Body of pancreas (tissue), 4 donors: ENCODE results near the gene BPIFB2. TPM values are rescaled to one million over a fixed set of nuclear protein-coding genes. Genes with fewer than 3 reads are reported as not detected.

Source experiments
- ATAC-seq: fragments of 150-250 bp; one replicate; pipeline ENCODE4 v1.9.1; 2016
- DNase-seq, 4 donors: peaks; one replicate each; pipeline ENCODE4 v3.0.0-alpha.2; 2019
- H3K27ac ChIP-seq, 4 donors: fragments of 200-600 bp; sonication (generic); 1 replicate in 3 of 4; 2 replicates in 1 of 4; pipeline versions ENCODE4 v1.5.1 to v1.6.1; 2016 to 2019; ENCODE audit warnings: mild to moderate bottlenecking in 1 of 4, mixed read lengths in 1 of 4, moderate library complexity in 1 of 4
- H3K27me3 ChIP-seq, 2 donors: fragments of 200-600 bp; sonication (generic); one replicate each; pipeline ENCODE4 v1.6.0; 2016; ENCODE audit warnings: mild to moderate bottlenecking in 1 of 2
- H3K36me3 ChIP-seq, 2 donors: fragments of 200-600 bp; sonication (generic); replicated peaks in 1 of 2; 2 replicates each; pipeline ENCODE4 v1.5.1; 2016; ENCODE audit warnings: low read depth in 2 of 2; ENCODE audit not compliant: insufficient read depth in 1 of 2
- H3K4me1 ChIP-seq: fragments of 200-600 bp; sonication (generic); one replicate; pipeline ENCODE4 v1.6.0; 2016
- H3K4me3 ChIP-seq, 2 donors: fragments of 200-600 bp; sonication (generic); 1 replicate in 1 of 2; 2 replicates in 1 of 2; pipeline ENCODE4 v1.5.1; 2016 to 2019
- H3K9me3 ChIP-seq, 3 donors: fragments of 200-600 bp; sonication (generic); 1 replicate in 2 of 3; 2 replicates in 1 of 3; pipeline ENCODE4 v1.5.1; 2016
- POLR2A ChIP-seq, 3 donors: fragments of 450-650 bp; IDR thresholded peaks; one replicate each; pipeline ENCODE4 v1.6.1; 2016; ENCODE audit warnings: antibody characterized with exemption in 3 of 3, mild to moderate bottlenecking in 2 of 3
- WGBS, 2 donors: methylation state at CpG; one replicate each; pipeline ENCODE4 v1.1.5; 2017; 5-methylcytosine and 5-hydroxymethylcytosine counted together
- intact Hi-C: fragments of 100-400 bp; cut with DNase I; formaldehyde crosslinking; loops from one replicate; pipeline ENCODE4 v1.15.1; 2023
- total RNA-seq, 2 donors: library from RNA; depleted of rRNA; stranded (reverse); fragments of >200 nt; gene quantifications; one replicate each; pipeline ENCODE4 v1.1.0, GENCODE V29; 2016
- TF ChIP-seq, protein P1 (sequence below), 7 experiments: fragments of 450-650 bp in 4 of 7; fragments of 200-600 bp in 3 of 7; sonication (generic) in 3 of 7; IDR thresholded peaks; one replicate each; pipeline ENCODE4 v1.5.1; 2016 to 2019; ENCODE audit warnings: antibody characterized with exemption in 7 of 7

BPIFB2 gene
- total RNA-seq, 2 donors from 2014 or later = not detected

DNA sequence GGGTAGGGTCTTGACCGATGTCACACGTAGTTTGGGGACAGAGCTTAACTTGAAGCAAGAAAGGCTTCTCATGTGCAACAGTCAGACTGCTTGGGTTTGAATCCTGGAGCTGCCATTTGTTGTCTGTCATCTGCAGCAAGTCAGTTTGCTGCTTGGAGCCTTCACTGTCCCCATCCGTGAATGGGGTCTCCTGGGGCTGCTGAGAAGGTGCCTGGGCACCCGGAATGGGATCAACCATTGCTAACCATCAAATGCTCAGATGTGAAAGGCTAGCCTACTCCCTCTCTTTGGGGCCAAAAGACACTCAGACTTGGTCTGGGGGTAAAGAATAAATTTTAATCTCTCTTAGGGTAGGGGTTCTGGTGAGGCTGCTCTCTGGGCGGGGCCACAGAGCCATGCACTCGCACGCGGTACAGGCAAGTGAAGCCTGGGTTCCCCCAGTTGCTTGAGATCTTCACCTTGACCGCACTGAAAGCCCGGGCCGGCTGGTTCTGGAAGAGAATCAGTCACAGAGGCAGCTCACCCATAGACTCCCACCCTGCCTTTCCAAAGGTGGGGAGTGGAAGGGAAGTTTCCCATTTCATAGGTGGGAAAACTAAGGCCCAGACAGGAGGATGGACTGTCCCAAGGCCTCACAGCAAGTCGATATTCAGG lies 23.9 kb upstream of the BPIFB2 start:
- TF ChIP-seq, protein P1, sequence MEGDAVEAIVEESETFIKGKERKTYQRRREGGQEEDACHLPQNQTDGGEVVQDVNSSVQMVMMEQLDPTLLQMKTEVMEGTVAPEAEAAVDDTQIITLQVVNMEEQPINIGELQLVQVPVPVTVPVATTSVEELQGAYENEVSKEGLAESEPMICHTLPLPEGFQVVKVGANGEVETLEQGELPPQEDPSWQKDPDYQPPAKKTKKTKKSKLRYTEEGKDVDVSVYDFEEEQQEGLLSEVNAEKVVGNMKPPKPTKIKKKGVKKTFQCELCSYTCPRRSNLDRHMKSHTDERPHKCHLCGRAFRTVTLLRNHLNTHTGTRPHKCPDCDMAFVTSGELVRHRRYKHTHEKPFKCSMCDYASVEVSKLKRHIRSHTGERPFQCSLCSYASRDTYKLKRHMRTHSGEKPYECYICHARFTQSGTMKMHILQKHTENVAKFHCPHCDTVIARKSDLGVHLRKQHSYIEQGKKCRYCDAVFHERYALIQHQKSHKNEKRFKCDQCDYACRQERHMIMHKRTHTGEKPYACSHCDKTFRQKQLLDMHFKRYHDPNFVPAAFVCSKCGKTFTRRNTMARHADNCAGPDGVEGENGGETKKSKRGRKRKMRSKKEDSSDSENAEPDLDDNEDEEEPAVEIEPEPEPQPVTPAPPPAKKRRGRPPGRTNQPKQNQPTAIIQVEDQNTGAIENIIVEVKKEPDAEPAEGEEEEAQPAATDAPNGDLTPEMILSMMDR (IDR thresholded peaks at IDR 0.05) = no peak
- no peak for TF ChIP-seq POLR2A (IDR thresholded peaks at IDR 0.05)
- Histone ChIP-seq H3K27ac (no peak overlapping the region), H3K4me1 (no peaks in the 10 kb centered on the region), H3K36me3 (no peaks in the 10 kb centered on the region), H3K27me3 (no peaks in the 10 kb centered on the region), H3K9me3 (no peaks in the 10 kb centered on the region), H3K4me3 (no peak overlapping the region)
- 71 to 81% methylated on average over 12 of the region's 12 CpGs for WGBS, 2 donors
- intact Hi-C loops = no loop called here
- ATAC-seq (no peak), DNase-seq (no peak)

DNA sequence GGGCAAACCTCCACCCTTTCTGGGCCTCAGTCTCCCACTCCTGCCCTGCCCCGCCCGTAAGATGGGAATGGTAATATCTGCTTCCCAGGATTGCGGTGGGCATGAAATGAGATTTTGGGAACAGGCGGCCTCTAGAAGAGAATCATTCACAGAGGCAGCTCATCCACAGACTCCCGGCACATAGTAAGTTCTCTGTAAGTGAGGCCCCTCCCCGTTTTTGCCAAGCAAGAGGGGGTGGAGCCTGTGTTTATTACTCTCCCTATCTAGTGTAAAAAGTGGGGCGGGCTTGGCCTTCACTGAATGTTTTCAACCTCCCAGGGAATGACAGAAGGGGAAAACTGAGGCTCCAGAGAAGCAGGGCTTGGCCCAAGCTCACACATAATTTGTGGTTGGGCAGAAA lies 23.3 kb upstream of the BPIFB2 start:
- intact Hi-C loops = no loop called here
- WGBS, 2 donors = 70 to 71% methylated on average over 7 of the region's 7 CpGs
- DNase-seq (no peak), ATAC-seq (no peak)
- Histone ChIP-seq H3K27me3 (no peaks in the 10 kb centered on the region), H3K27ac (no peak overlapping the region), H3K9me3 (no peaks in the 10 kb centered on the region), H3K4me1 (no peaks in the 10 kb centered on the region), H3K4me3 (no peak overlapping the region), H3K36me3 (no peaks in the 10 kb centered on the region)
- TF ChIP-seq POLR2A (IDR thresholded peaks at IDR 0.05) = no peak
- TF ChIP-seq, protein P1 (IDR thresholded peaks at IDR 0.05) = no peak

DNA sequence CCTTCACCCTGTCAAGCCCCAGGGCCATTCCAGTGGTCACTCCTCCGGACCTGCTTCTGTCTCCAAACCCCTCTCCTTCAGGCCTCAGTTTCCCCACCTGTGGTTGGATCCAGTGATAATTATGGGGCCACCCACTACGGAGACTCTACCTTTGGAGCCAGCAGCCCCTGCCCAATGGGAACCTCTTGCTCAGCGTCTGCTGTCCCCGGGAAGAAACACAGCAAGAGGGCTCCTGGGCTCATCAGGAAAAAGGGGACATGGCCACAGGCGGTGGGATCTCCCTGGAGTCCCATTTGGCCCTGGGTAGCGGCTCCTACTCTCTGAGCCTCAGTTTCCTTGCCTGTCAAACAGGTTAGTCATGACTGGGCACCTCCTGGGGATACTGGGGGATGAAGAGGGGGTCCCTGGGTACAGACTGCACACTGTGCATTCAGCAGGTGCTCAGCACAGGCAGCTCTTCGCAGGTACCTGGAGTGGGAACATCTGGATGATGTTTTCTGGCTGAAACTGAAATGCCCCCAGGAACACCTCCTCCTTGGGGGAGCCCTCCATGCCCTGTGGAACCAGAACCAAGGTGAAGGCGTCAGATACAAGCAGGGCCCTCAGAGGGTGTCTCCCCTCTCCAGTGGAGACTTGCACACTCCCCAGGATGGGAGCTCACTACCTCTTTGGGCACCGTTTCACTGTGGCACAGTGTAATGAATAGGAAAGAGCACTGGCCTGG lies 22.7 kb upstream of the BPIFB2 start:
- H3K4me1 ChIP-seq = no peaks in the 10 kb centered on the region
- H3K36me3 ChIP-seq = no peaks in the 10 kb centered on the region
- no peak overlapping the region for H3K27ac ChIP-seq
- no peak for ATAC-seq
- intact Hi-C loops = no loop called here
- TF ChIP-seq POLR2A (IDR thresholded peaks at IDR 0.05) = no peak
- TF ChIP-seq, protein P1 (IDR thresholded peaks at IDR 0.05) = no peak
- no peak overlapping the region for H3K4me3 ChIP-seq
- WGBS, 2 donors = 67 to 69% methylated on average over 7 to 9 of the region's 9 CpGs
- DNase-seq = no peak
- H3K27me3 ChIP-seq = no peaks in the 10 kb centered on the region
- no peaks in the 10 kb centered on the region for H3K9me3 ChIP-seq

DNA sequence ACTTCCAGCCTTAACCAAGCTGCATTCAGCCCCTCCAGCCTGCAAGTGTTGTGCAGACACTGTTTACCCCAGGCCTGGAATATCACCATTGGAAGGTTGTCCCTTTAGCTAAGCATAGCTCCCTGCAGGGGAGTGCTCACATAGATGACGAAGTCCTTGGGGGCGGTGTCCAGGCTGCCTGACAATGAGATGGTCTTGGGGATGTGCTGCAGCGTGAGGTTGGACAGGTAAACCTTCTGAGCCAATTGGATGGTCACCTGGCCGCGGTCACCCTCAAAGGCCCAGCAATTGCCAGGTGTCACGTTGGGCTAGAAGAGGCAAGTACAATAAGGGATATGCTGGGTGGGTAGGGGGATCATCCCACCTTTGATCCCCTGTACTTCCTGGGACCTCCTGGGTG lies 21.9 kb upstream of the BPIFB2 start:
- no peak overlapping the region for H3K27ac ChIP-seq
- TF ChIP-seq POLR2A (IDR thresholded peaks at IDR 0.05) = no peak
- TF ChIP-seq, protein P1 (IDR thresholded peaks at IDR 0.05) = no peak

More for the DNA sequence above, 21.9 kb upstream of the BPIFB2 start:
- Histone ChIP-seq H3K36me3 (no peaks in the 10 kb centered on the region), H3K9me3 (no peaks in the 10 kb centered on the region), H3K4me1 (no peaks in the 10 kb centered on the region), H3K27me3 (no peaks in the 10 kb centered on the region), H3K4me3 (no peak overlapping the region)
- intact Hi-C loops = no loop called here
- no peak for ATAC-seq
- 68% methylated on average over 6 of the region's 6 CpGs for WGBS, 2 donors
- no peak for DNase-seq
